ENCODE measurements around the gene TF.

TF gene

DNA sequence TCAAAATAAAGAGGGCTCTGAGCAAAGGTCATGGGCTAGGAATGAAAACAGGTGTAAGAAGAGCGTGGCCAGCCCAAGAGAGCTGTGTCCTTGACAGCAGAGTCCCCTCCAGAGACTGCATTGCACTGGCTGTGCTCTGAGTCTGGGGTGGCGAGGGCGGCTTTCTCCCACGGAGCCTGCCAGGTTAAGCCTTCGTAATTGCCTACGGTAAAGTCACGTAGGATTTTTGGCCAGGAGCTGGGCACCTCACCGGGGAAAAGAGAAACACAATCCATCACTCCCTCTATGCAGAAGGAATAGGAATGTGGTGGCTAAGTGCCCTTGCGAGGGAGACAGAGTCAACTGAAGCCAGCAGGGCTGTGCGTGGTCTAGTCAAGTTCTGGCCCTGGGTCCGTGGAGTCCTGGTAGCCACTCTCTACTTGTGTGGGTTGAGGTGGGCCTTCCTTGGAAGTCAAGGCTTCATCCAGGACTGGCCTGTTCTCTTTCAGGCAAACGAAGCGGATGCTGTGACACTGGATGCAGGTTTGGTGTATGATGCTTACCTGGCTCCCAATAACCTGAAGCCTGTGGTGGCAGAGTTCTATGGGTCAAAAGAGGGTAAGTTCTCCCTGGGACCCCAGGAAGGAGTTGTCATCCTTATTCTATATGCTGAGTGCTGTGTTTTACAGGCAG, 7.0 kb downstream of the TF start:
- Histone ChIP-seq H3K9ac (ENCODE audit: low read length) (no peak overlapping the region), H3F3A (ENCODE audit: insufficient read depth) (no peaks in the 10 kb centered on the region), H3K9me2 (replicated peaks; ENCODE audit: insufficient read depth, low read length) (no peaks in the 10 kb centered on the region), H3K79me2 (ENCODE audit: insufficient read depth, low read length) (no peaks in the 10 kb centered on the region), H3K4me3 (ENCODE audit: insufficient read depth, low read length, poor library complexity, severe bottlenecking) (no peak overlapping the region), H3K4me2 (ENCODE audit: low read depth, low read length, poor library complexity, severe bottlenecking) (no peak overlapping the region), H3K27me3 (ENCODE audit: low read length) (no peaks in the 10 kb centered on the region), H4K20me1 (ENCODE audit: low read depth, low read length) (no peaks in the 10 kb centered on the region), H3K36me3 (ENCODE audit: low read length) (no peaks in the 10 kb centered on the region), H3K27ac (ENCODE audit: low read depth, low read length) (no peak overlapping the region), H2AFZ (ENCODE audit: low read depth, low read length, severe bottlenecking) (no peak overlapping the region), H3K9me3 (ENCODE audit: insufficient read depth, low read length) (no peaks in the 10 kb centered on the region)
- TF ChIP-seq EZH2phosphoT487 (conservative IDR thresholded peaks at IDR 0.05; ENCODE audit: low read length), result no peak
- TF ChIP-seq, protein P1, sequence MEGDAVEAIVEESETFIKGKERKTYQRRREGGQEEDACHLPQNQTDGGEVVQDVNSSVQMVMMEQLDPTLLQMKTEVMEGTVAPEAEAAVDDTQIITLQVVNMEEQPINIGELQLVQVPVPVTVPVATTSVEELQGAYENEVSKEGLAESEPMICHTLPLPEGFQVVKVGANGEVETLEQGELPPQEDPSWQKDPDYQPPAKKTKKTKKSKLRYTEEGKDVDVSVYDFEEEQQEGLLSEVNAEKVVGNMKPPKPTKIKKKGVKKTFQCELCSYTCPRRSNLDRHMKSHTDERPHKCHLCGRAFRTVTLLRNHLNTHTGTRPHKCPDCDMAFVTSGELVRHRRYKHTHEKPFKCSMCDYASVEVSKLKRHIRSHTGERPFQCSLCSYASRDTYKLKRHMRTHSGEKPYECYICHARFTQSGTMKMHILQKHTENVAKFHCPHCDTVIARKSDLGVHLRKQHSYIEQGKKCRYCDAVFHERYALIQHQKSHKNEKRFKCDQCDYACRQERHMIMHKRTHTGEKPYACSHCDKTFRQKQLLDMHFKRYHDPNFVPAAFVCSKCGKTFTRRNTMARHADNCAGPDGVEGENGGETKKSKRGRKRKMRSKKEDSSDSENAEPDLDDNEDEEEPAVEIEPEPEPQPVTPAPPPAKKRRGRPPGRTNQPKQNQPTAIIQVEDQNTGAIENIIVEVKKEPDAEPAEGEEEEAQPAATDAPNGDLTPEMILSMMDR (IDR thresholded peaks at IDR 0.05; ENCODE audit: insufficient read depth, low read length, poor library complexity, severe bottlenecking), result no peak

DNA sequence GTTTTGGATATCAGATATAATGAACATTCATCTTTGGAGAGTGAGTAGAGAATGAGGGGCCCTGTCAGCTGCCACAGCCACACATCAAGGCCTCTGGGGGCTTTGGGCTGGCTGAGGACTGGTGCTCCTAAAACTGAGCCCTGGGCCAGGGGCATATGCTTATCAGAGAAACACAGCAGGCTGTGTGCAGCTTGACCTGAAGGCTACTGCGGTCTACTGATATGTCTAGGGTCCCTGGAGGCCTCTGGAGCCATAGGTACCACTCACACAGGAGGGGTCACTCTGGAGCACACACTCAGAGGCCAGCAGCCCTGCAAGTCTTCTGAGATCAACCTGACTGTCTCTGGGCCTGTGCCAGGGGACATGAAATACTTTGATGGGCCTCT, 7.6 kb downstream of the TF start:
- no peak overlapping the region for H2AFZ ChIP-seq (ENCODE audit: low read depth, low read length, severe bottlenecking)
- no peaks in the 10 kb centered on the region for H3K9me3 ChIP-seq (ENCODE audit: insufficient read depth, low read length)
- H3K4me2 ChIP-seq (ENCODE audit: low read depth, low read length, poor library complexity, severe bottlenecking), result no peak overlapping the region
- no peak overlapping the region for H3K4me3 ChIP-seq (ENCODE audit: insufficient read depth, low read length, poor library complexity, severe bottlenecking)
- no peaks in the 10 kb centered on the region for H4K20me1 ChIP-seq (ENCODE audit: low read depth, low read length)
- H3K27me3 ChIP-seq (ENCODE audit: low read length), result no peaks in the 10 kb centered on the region
- no peak overlapping the region for H3K27ac ChIP-seq (ENCODE audit: low read depth, low read length)
- no peak overlapping the region for H3K9ac ChIP-seq (ENCODE audit: low read length)
- TF ChIP-seq, protein P1 (IDR thresholded peaks at IDR 0.05; ENCODE audit: insufficient read depth, low read length, poor library complexity, severe bottlenecking), result no peak
- no peak for TF ChIP-seq EZH2phosphoT487 (conservative IDR thresholded peaks at IDR 0.05; ENCODE audit: low read length)
- H3K79me2 ChIP-seq (ENCODE audit: insufficient read depth, low read length), result no peaks in the 10 kb centered on the region
- H3K36me3 ChIP-seq (ENCODE audit: low read length), result no peaks in the 10 kb centered on the region
- no peaks in the 10 kb centered on the region for H3F3A ChIP-seq (ENCODE audit: insufficient read depth)
- H3K9me2 ChIP-seq (replicated peaks; ENCODE audit: insufficient read depth, low read length), result no peaks in the 10 kb centered on the region

DNA sequence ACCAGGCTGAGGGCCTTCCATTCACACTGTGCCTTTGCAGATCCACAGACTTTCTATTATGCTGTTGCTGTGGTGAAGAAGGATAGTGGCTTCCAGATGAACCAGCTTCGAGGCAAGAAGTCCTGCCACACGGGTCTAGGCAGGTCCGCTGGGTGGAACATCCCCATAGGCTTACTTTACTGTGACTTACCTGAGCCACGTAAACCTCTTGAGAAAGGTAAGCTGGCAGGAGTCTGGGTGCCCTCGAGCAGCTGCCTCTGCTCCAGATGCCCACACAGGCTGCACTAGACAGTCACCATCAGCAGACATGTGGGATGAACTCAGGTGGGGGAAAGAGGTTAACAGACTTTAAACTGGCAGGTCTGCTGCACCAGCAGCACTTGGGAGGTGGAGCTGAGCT, 8.3 kb downstream of the TF start:
- Histone ChIP-seq H3K9me3 (ENCODE audit: insufficient read depth, low read length) (no peaks in the 10 kb centered on the region), H4K20me1 (ENCODE audit: low read depth, low read length) (no peaks in the 10 kb centered on the region), H3K27me3 (ENCODE audit: low read length) (no peaks in the 10 kb centered on the region), H2AFZ (ENCODE audit: low read depth, low read length, severe bottlenecking) (no peak overlapping the region), H3K4me2 (ENCODE audit: low read depth, low read length, poor library complexity, severe bottlenecking) (no peak overlapping the region), H3K79me2 (ENCODE audit: insufficient read depth, low read length) (no peaks in the 10 kb centered on the region), H3K27ac (ENCODE audit: low read depth, low read length) (no peak overlapping the region), H3K9me2 (replicated peaks; ENCODE audit: insufficient read depth, low read length) (no peaks in the 10 kb centered on the region), H3K36me3 (ENCODE audit: low read length) (no peaks in the 10 kb centered on the region), H3K9ac (ENCODE audit: low read length) (no peak overlapping the region), H3K4me3 (ENCODE audit: insufficient read depth, low read length, poor library complexity, severe bottlenecking) (no peak overlapping the region), H3F3A (ENCODE audit: insufficient read depth) (no peaks in the 10 kb centered on the region)
- no peak for TF ChIP-seq EZH2phosphoT487 (conservative IDR thresholded peaks at IDR 0.05; ENCODE audit: low read length)
- TF ChIP-seq, protein P1 (IDR thresholded peaks at IDR 0.05; ENCODE audit: insufficient read depth, low read length, poor library complexity, severe bottlenecking), result no peak
